Mammary epithelial cell (primary cell): ENCODE measurements around the gene FOXP3.

Experiments used
- CTCF ChIP-seq, 2 donors: IDR thresholded peaks in 1 of 2; conservative IDR thresholded peaks in 1 of 2; 2 replicates each; pipeline ENCODE4 v1.5.1; 2011 to 2012; ENCODE audit warnings: inconsistent platforms in 2 of 2, low read length in 2 of 2, mild to moderate bottlenecking in 2 of 2, control low read depth in 1 of 2, low read depth in 1 of 2; ENCODE audit not compliant: insufficient read depth in 1 of 2; ENCODE audit errors: extremely low read depth in 1 of 2
- EZH2 ChIP-seq: IDR thresholded peaks from 2 replicates; pipeline ENCODE4 v1.6.1; 2012; ENCODE audit warnings: low read length, inconsistent platforms, borderline replicate concordance

DNA sequence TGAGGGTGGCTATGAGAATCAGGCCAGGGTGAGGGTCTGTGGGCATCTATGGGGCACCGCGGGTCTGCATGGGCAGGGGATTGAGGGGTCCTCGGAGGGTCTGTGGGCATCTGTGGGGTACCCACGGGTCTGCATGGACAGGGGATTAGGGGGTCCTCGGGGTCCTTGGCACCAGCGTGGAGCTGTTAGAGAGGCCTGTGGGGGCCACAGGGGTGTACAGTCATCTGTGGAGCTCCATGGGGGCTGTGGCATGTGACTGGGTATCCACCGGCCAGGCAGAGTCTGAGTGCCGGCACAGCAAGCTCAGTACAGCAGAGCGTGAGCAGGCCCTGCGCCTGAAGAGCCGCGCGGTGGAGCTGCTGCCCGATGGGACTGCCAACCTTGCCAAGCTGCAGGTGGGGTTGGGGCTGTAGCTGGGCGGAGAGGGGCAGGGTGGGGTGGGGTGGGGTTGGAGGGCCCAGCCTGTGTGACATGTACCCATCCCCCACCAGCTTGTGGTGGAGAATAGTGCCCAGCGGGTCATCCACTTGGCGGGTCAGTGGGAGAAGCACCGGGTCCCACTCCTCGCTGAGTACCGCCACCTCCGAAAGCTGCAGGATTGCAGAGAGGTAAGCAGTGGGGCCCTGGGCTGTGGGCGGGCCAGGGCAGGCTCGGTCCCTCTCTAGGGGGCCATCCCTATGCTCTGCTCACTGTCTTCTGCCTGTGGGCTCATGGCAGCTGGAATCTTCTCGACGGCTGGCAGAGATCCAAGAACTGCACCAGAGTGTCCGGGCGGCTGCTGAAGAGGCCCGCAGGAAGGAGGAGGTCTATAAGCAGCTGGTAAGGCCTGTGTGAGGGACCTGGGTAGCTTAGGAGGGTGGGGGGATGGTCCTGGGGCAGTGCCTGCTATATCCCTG is 16.3 kb downstream of the FOXP3 start:
- TF ChIP-seq CTCF (conservative IDR thresholded peaks at IDR 0.05 in 1 of 2, IDR thresholded peaks at IDR 0.05 in 1 of 2; ENCODE audit: extremely low read depth in 1 of 2, insufficient read depth in 1 of 2, low read depth in 1 of 2, low read length in 2 of 2) (no peak), EZH2 (no peak)
